GM12891 (cell line): ENCODE results near the gene ARMC2.

Experiments used
- POLR2A ChIP-seq: IDR thresholded peaks from 2 replicates; pipeline ENCODE4 v1.6.1; 2011; ENCODE audit warnings: low read depth, low read length, control low read depth
- POLR2AphosphoS5 ChIP-seq: IDR thresholded peaks from 2 replicates; pipeline ENCODE4 v1.6.1; 2011; ENCODE audit warnings: low read depth, low read length, control low read depth
- POU2F2 ChIP-seq: IDR thresholded peaks from 2 replicates; pipeline ENCODE4 v1.6.1; 2011; ENCODE audit warnings: low read depth, mild to moderate bottlenecking, control low read depth, low read length, moderate library complexity
- SPI1 ChIP-seq: IDR thresholded peaks from 2 replicates; pipeline ENCODE4 v1.6.1; 2011; ENCODE audit warnings: low read depth, low read length, control low read depth
- TAF1 ChIP-seq: IDR thresholded peaks from 2 replicates; pipeline ENCODE4 v1.6.1; 2011; ENCODE audit warnings: low read depth, low read length, control low read depth

DNA sequence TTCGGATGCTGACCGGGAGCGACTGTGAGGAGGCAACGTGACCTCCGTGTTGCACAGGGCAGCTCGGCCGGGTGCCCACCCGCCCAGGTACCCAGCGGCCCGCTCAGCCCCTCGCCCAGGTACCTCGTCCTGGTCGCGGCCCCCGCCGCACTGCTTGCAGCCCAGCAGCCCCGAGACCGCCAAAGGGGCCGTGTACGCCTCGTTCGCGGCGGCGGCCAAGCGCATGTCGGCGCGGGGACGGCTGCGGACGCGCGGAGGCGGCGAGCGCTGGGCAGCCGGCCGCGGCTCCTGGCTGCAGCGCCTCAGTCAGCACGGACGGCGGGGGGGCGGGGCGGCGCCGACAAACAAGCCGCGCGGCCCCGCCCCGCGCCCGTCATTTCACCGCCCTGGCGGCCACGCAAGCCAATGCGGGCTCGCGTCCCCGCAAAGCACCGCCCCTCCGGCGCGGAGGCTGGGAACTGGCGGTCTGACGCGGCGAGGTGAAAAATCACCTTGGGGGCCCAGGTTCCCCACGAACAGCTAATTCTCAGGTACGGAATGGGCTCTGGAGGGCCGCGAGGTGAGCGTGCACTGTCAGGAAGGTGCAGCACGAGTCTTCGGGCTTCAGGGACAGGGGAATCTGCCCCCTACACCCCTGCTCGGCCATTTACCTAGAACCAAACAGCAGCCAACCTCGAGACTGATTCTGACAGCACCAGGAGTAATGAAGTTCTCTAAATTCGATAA is 161.2 kb downstream of the ARMC2 start:
- no peak for TF ChIP-seq POLR2A
- TF ChIP-seq POLR2AphosphoS5: no peak
- no peak for TF ChIP-seq SPI1
- no peak for TF ChIP-seq TAF1
- no peak for TF ChIP-seq POU2F2
